BE2C (cell line): ENCODE results near the gene TMEM87B.
"Not testable (repeated sequence)": the region's sequence is repeated elsewhere in the genome, so short reads cannot be mapped to it uniquely, and the experiment has no call there.

Experiments
- DNase-seq: peaks from one replicate; pipeline ENCODE4 v3.0.0-alpha.2; 2020
- H3K27me3 ChIP-seq: fragments of 250-450 bp; sonication (Bioruptor Pico); 2 replicates; pipeline ENCODE4 v1.5.1; 2020; ENCODE audit warnings: mild to moderate bottlenecking
- H3K36me3 ChIP-seq: fragments of 250-450 bp; sonication (Bioruptor Pico); 2 replicates; pipeline ENCODE4 v1.5.1; 2020; ENCODE audit warnings: mild to moderate bottlenecking
- H3K4me1 ChIP-seq: fragments of 250-450 bp; sonication (Bioruptor Pico); 2 replicates; pipeline ENCODE4 v1.5.1; 2020
- H3K4me3 ChIP-seq: 2 replicates; pipeline ENCODE4 v1.5.1; 2011; ENCODE audit warnings: low read depth, low read length
- H3K9me3 ChIP-seq: fragments of 250-450 bp; sonication (Bioruptor Pico); 2 replicates; pipeline ENCODE4 v1.5.1; 2020
- CTCF ChIP-seq: IDR thresholded peaks from 2 replicates; pipeline ENCODE4 v1.5.1; 2012; ENCODE audit warnings: mild to moderate bottlenecking, low read depth, low read length

The TMEM87B gene

DNA sequence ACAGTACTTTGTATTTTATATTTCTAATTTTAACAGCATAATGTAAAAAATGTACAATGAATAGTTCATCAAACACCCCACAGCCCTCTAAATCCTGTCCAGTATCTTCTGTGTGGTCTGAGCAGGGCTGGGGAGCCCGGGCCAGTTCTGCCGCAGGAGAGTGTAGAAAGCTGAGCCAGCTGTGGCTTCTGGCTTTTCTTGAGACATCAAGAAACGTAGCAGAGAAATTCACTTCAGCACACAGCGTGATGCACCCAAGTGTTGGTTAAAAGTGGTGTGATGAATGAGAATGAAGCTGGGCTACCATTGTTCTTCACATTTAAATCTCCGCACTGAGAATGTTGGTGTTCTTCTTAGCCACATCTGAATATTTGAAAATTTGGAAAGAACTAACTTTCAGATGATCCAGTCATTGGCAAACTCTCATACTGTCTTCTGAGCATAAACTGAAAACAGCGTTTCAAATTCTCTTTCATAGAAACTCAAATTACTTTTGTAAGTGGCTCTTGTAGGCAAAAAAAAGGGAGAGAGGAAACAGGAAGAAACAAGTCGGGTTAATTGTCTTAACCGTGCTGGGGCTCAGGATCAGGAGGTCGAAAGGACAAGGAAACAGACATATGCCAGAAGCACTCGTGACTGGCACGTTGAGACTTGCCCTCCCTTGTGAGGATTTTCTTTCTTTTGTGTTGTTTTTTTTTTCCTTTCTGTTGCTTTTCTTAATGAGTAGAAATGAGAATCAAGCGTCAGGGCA, 23.4 kb upstream of the TMEM87B start:
- H3K36me3 ChIP-seq: no peaks in the 10 kb centered on the region
- peaks cover under 1% of the 10 kb centered on the region; the same call in 1 of the 2 replicates for H3K4me1 ChIP-seq
- no peaks in the 10 kb centered on the region for H3K9me3 ChIP-seq
- DNase-seq: no peak
- no peak for TF ChIP-seq CTCF
- H3K27me3 ChIP-seq: no peaks in the 10 kb centered on the region
- H3K4me3 ChIP-seq: no peak overlapping the region

DNA sequence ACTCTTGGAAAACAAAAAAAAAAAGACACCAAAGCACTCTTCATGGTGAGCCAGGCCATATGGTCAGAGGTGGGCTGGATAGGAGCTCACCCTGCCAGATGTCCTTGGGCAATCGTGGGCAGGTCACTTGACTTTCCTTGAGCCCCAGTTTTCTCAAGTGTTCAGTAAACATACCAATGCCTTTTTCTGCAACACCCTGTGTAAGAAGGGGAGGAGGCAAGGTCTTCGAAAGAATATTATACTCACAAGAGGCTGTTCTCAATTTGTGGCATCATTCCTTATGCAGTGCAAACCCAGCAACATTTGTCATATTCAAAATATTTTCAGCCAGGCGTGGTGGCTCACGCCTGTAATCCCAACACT, 22.9 kb upstream of the TMEM87B start:
- no peak for TF ChIP-seq CTCF
- H3K36me3 ChIP-seq: no peaks in the 10 kb centered on the region
- DNase-seq: no peak
- H3K4me1 ChIP-seq: no peaks in the 10 kb centered on the region
- no peaks in the 10 kb centered on the region for H3K27me3 ChIP-seq
- H3K4me3 ChIP-seq: no peak overlapping the region
- no peaks in the 10 kb centered on the region for H3K9me3 ChIP-seq

- Histone ChIP-seq H3K4me1 (no peaks in the 10 kb centered on the region), H3K9me3 (no peaks in the 10 kb centered on the region), H3K36me3 (no peaks in the 10 kb centered on the region), H3K27me3 (no peaks in the 10 kb centered on the region), H3K4me3 (no peak overlapping the region)
- TF ChIP-seq CTCF: no peak
- DNase-seq: no peak
Measured at GRCh38 chr2:112032689-112033465, 22.2 kb upstream of the TMEM87B start.

DNA sequence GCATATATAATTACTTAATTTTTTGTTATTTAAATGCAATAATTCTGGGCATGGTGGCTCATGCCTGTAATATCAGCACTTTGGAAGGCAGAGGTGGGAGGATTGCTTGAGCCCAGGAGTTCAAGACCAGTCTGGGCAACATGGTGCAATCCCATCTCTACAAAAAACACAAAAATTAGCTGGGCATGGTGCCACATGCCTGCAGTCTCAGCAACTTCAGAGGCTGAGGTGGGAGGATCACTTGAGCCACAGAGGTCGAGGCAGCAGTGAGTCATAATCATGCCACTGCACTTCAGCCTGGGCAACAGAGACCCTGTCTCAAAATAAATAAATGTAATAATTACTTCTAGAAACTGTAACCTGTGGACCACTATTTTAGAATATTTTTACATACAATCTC, 21.5 kb upstream of the TMEM87B start:
- no peaks in the 10 kb centered on the region for H3K36me3 ChIP-seq
- no peak for DNase-seq
- H3K4me3 ChIP-seq: no peak overlapping the region
- H3K27me3 ChIP-seq: no peaks in the 10 kb centered on the region
- TF ChIP-seq CTCF: no peak
- no peaks in the 10 kb centered on the region for H3K4me1 ChIP-seq
- no peaks in the 10 kb centered on the region for H3K9me3 ChIP-seq

DNA sequence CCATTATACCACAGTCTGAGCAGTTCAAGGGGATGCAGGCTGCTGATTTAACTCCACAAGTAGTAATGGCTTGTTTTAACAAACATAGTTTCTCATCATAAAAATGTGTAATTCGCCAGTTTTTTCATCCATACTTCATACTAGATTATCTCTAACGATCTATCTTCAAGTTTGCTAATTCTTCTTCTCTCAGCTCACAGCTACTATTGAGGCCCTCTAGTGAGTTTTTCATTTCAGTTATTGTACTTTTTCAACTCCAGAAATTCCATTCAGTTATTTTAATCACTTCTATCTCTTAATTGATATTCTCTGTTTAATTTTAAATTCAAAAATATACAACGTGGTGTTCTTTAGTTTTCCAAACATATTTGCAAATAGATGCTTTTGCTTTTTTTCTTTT, 20.1 kb upstream of the TMEM87B start:
- H3K36me3 ChIP-seq: no peaks in the 10 kb centered on the region
- no peak overlapping the region for H3K4me3 ChIP-seq
- no peaks in the 10 kb centered on the region for H3K27me3 ChIP-seq
- TF ChIP-seq CTCF: no peak
- H3K4me1 ChIP-seq: no peaks in the 10 kb centered on the region
- no peak for DNase-seq
- H3K9me3 ChIP-seq: no peaks in the 10 kb centered on the region

GRCh38 chr2:112035786-112036185, 19.3 kb upstream of the TMEM87B start:
- Histone ChIP-seq H3K36me3 (no peaks in the 10 kb centered on the region), H3K4me3 (no peak overlapping the region), H3K4me1 (no peaks in the 10 kb centered on the region), H3K9me3 (no peaks in the 10 kb centered on the region), H3K27me3 (no peaks in the 10 kb centered on the region)
- DNase-seq: no peak
- no peak for TF ChIP-seq CTCF

- not testable (repeated sequence) for H3K36me3 ChIP-seq, H3K9me3 ChIP-seq, DNase-seq, H3K4me1 ChIP-seq, H3K4me3 ChIP-seq, H3K27me3 ChIP-seq
Measured at GRCh38 chr2:112039556-112039955, 15.5 kb upstream of the TMEM87B start.

DNA sequence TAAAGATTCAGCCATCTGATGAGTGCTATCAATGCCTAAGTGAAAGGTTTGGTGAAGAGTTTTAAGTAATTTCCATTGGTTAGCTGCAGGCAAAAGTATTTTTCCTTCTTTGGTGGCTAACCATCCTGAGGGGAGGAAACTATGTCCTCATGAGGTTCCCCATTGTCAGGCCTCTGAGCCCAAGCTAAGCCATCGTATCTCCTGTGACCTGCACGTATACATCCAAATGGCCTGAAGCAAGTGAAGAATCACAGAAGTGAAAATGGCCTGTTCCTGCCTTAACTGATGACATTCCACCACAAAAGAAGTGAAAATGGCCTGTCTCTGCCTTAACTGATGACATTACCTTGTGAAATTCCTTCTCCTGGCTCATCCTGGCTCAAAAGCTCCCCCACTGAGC, 15.0 kb upstream of the TMEM87B start:
- not testable (repeated sequence) for H3K27me3 ChIP-seq, H3K36me3 ChIP-seq, H3K4me3 ChIP-seq, H3K9me3 ChIP-seq, DNase-seq, H3K4me1 ChIP-seq

- not testable (repeated sequence) for H3K36me3 ChIP-seq, H3K4me3 ChIP-seq, H3K4me1 ChIP-seq, H3K27me3 ChIP-seq, H3K9me3 ChIP-seq
- DNase-seq: peak; percentile 10
Measured at GRCh38 chr2:112041460-112041859, 13.6 kb upstream of the TMEM87B start.
